ENCODE results near the gene FAM171A2. TPM values are rescaled to one million over a fixed set of nuclear protein-coding genes. Genes with fewer than 3 reads are reported as not detected.

The FAM171A2 gene
- total and polyA plus RNA-seq, 2 of the 4 experiments (the other 2 are of a cell fraction): 3.2 to 5.9 TPM

GRCh38 chr17:44389281-44389680 is 25.6 kb upstream of the FAM171A2 start, which contains the start of gene ITGA2B:
Gene ITGA2B (minus strand): TSS chr17:44389649. CDS start chr17:44389473, 176 bp downstream.
- no TSS peak for BruUV-seq (replicated peaks)
- no CpG with 5 or more reads among the region's 1 CpG for WGBS, 2 experiments (ENCODE audit: extremely low coverage in 2 of 2, insufficient read length in 1 of 2)
- no peak within 1 kb of the TSS for H4K5ac ChIP-seq (ENCODE audit: low read depth, low read length)
- no peak within 1 kb of the TSS for H3K4ac ChIP-seq (ENCODE audit: low read depth, low read length)
- TF ChIP-seq FOS (IDR thresholded peaks at IDR 0.05; ENCODE audit: low read depth, low read length) (no peak), NFE2L2 (IDR thresholded peaks at IDR 0.05; ENCODE audit: low read depth, low read length) (no peak), RAD21 (IDR thresholded peaks at IDR 0.05; ENCODE audit: low read length) (no peak), SMC3 (IDR thresholded peaks at IDR 0.05; ENCODE audit: low read depth, low read length) (no peak), CHD1 (IDR thresholded peaks at IDR 0.05; ENCODE audit: low read depth, low read length) (no peak), MAFK (IDR thresholded peaks at IDR 0.05; ENCODE audit: low read depth, low read length) (no peak), RFX5 (IDR thresholded peaks at IDR 0.05; ENCODE audit: low read depth, low read length) (no peak), POLR2A (IDR thresholded peaks at IDR 0.05; ENCODE audit: low read depth, low read length) (no peak), MXI1 (IDR thresholded peaks at IDR 0.05; ENCODE audit: borderline replicate concordance, low read depth, low read length) (no peak), CTCF (conservative IDR thresholded peaks at IDR 0.05; ENCODE audit: low read depth, low read length) (no peak), MAZ (IDR thresholded peaks at IDR 0.05; ENCODE audit: borderline replicate concordance, low read depth, low read length) (no peak)
- TF ChIP-seq, protein P1, sequence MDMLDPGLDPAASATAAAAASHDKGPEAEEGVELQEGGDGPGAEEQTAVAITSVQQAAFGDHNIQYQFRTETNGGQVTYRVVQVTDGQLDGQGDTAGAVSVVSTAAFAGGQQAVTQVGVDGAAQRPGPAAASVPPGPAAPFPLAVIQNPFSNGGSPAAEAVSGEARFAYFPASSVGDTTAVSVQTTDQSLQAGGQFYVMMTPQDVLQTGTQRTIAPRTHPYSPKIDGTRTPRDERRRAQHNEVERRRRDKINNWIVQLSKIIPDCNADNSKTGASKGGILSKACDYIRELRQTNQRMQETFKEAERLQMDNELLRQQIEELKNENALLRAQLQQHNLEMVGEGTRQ (IDR thresholded peaks at IDR 0.05; ENCODE audit: low read depth, low read length): no peak
- TF ChIP-seq, protein P2, sequence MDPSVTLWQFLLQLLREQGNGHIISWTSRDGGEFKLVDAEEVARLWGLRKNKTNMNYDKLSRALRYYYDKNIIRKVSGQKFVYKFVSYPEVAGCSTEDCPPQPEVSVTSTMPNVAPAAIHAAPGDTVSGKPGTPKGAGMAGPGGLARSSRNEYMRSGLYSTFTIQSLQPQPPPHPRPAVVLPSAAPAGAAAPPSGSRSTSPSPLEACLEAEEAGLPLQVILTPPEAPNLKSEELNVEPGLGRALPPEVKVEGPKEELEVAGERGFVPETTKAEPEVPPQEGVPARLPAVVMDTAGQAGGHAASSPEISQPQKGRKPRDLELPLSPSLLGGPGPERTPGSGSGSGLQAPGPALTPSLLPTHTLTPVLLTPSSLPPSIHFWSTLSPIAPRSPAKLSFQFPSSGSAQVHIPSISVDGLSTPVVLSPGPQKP (IDR thresholded peaks at IDR 0.05; ENCODE audit: borderline replicate concordance, low read depth, low read length): no peak
- dilution Hi-C loops (cut with HindIII; ENCODE audit: low sequenced_read_pairs, unreplicated experiment): no loop called here
- no peak within 1 kb of the TSS for H3K4me3 ChIP-seq (ENCODE audit: insufficient read depth, low read depth, low read length)
- POLR2A ChIA-PET (ENCODE audit: unreplicated experiment): no interaction called here
- DNase-seq (no peak), ATAC-seq (ENCODE audit: low read depth) (no peak)
- no peak within 1 kb of the TSS for H3K56ac ChIP-seq (ENCODE audit: extremely low read depth, insufficient read depth, low read length)
- H3K4me2 ChIP-seq (ENCODE audit: low read depth, low read length): no peak within 1 kb of the TSS
- H2AFZ ChIP-seq (replicated peaks; ENCODE audit: low read length, poor library complexity): no peak within 1 kb of the TSS
- H3K27ac ChIP-seq (ENCODE audit: insufficient read depth, low read length): no peak within 1 kb of the TSS
- H3K9me1 ChIP-seq (ENCODE audit: insufficient read depth, low read length): no peaks in the 10 kb centered on the region
- H2BK120ac ChIP-seq (ENCODE audit: low read depth, low read length): no peak within 1 kb of the TSS
- no peak within 1 kb of the TSS for H4K8ac ChIP-seq (ENCODE audit: low read depth in 2 of 2, low read length in 2 of 2)
- no peaks in the 10 kb centered on the region for H3K79me1 ChIP-seq (ENCODE audit: low read depth in 1 of 2, low read length in 2 of 2)
- no peak within 1 kb of the TSS for H3K23ac ChIP-seq (ENCODE audit: low read depth, low read length)
- no peak within 1 kb of the TSS for H2BK15ac ChIP-seq (ENCODE audit: low read depth, low read length)
- H3K14ac ChIP-seq (replicated peaks; ENCODE audit: low read depth, low read length): no peak within 1 kb of the TSS
- no peaks in the 10 kb centered on the region for H3K9me3 ChIP-seq (ENCODE audit: control insufficient read depth, insufficient read depth, low read length)
- peaks cover 9% of the 10 kb centered on the region for H3K27me3 ChIP-seq (ENCODE audit: control insufficient read depth, insufficient read depth, low read length)
- no peaks in the 10 kb centered on the region for H4K20me1 ChIP-seq (ENCODE audit: insufficient read depth, low read length)
- H3K36me3 ChIP-seq (ENCODE audit: control insufficient read depth, insufficient read depth, low read length): no peaks in the 10 kb centered on the region
- CTCF ChIA-PET: no interaction called here
- H2BK20ac ChIP-seq (ENCODE audit: low read depth, low read length): no peak within 1 kb of the TSS
- intact Hi-C loops (cut with micrococcal nuclease): no loop called here
- in situ Hi-C loops (cut with MboI; ENCODE audit: low sequenced_read_pairs): no loop called here
- H2AK9ac ChIP-seq (replicated peaks; ENCODE audit: low read depth, low read length, poor library complexity): no peak within 1 kb of the TSS
- H3K18ac ChIP-seq (ENCODE audit: low read depth, low read length): no peak within 1 kb of the TSS
- H2BK5ac ChIP-seq (ENCODE audit: low read depth, low read length, poor library complexity, severe bottlenecking): no peak within 1 kb of the TSS
- no peak within 1 kb of the TSS for H2AK5ac ChIP-seq (ENCODE audit: low read depth, low read length)
- no peak within 1 kb of the TSS for H3K9ac ChIP-seq (ENCODE audit: low read depth, low read length)
- H4K91ac ChIP-seq (ENCODE audit: insufficient read depth, low read depth, low read length): no peak within 1 kb of the TSS
- H3K4me1 ChIP-seq (ENCODE audit: control insufficient read depth, insufficient read depth, low read length): peaks cover 2% of the 10 kb centered on the region; the same call in 1 of the 2 replicates

Measured in IMR-90 (cell line).